ENCODE data around the gene KRCC1.

DNA sequence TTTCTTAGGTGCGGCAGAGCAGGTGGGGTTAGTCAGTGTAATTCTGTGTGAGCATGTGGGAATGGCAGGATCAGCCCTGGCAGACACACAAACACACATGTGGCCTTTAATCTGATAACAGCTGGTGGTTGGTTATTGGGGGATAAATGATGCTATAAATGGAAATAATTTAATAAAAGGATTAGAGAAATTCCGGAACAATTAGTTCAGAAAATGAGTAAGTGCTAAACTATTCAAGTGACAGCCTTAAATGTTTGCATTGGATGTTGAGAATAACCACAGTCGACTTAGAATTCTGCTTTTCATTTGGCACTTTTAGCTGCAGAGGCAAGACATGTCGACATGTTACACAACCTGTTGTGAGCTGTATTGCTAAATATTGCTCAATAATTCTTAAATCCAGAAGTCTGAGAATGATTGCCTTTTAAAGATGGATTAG, 19.3 kb upstream of the KRCC1 start:
- TF ChIP-seq CTCF (IDR thresholded peaks at IDR 0.05; ENCODE audit: low read depth, low read length, poor library complexity, severe bottlenecking) = no peak
- no peak for TF ChIP-seq EZH2phosphoT487 (IDR thresholded peaks at IDR 0.05; ENCODE audit: borderline replicate concordance, low read length)
